ENCODE measurements around the gene STRBP.

DNA sequence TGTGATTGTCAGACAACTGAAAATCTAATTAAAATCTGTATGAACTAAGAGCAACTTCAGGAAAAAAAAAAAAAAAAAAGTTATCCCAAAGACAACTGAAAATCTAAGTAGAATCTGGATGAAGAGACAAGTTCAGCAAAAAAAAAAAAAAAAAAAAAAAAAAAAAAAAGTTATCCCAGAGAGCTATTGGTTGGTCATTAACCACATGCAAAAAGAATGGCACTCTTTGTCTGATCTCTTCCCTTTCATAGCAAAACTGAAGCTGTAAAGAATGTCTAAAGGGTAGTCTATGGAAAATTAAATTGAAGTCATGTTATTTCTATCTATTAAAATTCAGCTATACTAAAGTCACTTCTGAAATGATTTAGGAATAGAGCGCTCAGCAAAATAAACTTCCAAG is 32.9 kb downstream of the STRBP start:
- TF ChIP-seq CTCF (conservative IDR thresholded peaks at IDR 0.05) (no peak), EZH2 (IDR thresholded peaks at IDR 0.05; ENCODE audit: low read depth) (no peak)

Data from PC-9 (cell line).